Smooth muscle cell of the pulmonary artery (primary cell): ENCODE measurements around the gene SHOC2. TPM values are rescaled to one million over a fixed set of nuclear protein-coding genes. Genes with fewer than 3 reads are reported as not detected.

Experiments
- total RNA-seq: library from RNA; depleted of rRNA; stranded (reverse); fragments of >200 nt; gene quantifications from 2 replicates; pipeline ENCODE4 v1.2.3, GENCODE V29; 2014

The SHOC2 gene
- 46.3 and 62.8 TPM in 2 replicates for total RNA-seq

GRCh38 chr10:110919349-110919931 lies at the start of gene SHOC2:
Gene SHOC2, plus strand, starts transcription at chr10:110919604. Its CDS starts 44,755 bp downstream, at chr10:110964359.

GRCh38 chr10:110871298-110872084 lies 47.9 kb upstream of the SHOC2 start, which contains the start of gene PDCD4:
Gene PDCD4, plus strand, starts transcription at chr10:110871928. Its CDS starts 4,100 bp downstream, at chr10:110876028.

GRCh38 chr10:110918643-110919348 lies 608 bp upstream of the SHOC2 start, which contains the start of gene BBIP1:
Gene BBIP1, minus strand, starts transcription at chr10:110919180. Its CDS starts 1,023 bp downstream, at chr10:110918157.

Other genes with a start within 250 kb of the SHOC2 start
- 34.9 and 41.9 TPM in 2 replicates for gene PDCD4, start 47.7 kb upstream of the SHOC2 start, total RNA-seq
- gene BBIP1, start 424 bp upstream of the SHOC2 start, total RNA-seq: 22.1 and 22.9 TPM in 2 replicates
- gene ADRA2A, start 157.4 kb downstream of the SHOC2 start, total RNA-seq: 0.20 and 2.0 TPM in 2 replicates